ENCODE results near the gene AFAP1.

Gene AFAP1

GRCh38 chr4:7842384-7843279, 97.0 kb downstream of the AFAP1 start:
- no peak for DNase-seq (ENCODE audit: low read depth in 2 of 2)

DNA sequence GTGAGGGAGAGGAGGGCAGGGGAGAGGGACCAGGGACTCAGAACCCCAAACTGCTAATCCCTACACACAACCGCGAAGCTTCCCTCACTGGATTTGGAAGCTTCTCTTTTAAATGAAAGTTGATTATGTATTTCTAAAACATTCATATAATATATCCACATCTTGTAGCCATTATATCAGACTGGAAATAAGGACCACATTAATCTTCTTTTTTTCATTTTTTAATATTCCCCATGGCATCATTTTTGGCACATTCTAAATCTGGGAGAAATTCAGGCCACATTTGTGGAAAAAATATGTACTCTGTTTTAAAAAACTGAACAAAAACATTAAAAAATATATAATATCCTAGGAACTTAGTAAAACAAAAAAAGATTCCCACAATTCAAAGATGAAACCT, 97.8 kb downstream of the AFAP1 start:
- no peak for DNase-seq (ENCODE audit: low read depth in 2 of 2)

DNA sequence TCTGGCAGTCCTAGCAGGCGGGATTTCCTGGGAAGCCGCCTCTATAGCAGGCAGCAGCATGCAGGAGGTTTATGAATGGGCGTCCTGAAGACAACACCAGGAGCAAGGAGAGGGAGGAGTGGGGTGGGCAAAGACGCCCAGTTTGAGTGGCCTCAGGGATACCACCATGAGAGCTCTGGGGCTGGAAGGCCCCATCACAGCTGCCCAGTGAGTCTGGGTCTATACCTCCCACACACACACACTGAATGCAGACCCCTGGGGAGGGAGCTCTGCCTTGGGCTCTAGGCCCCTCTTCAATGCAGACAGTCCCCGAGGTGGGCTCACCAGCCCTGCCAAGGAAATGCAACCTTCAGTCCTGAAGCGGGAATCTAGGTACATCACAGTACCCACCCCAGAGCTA, 98.6 kb downstream of the AFAP1 start:
- DNase-seq (ENCODE audit: low read depth in 2 of 2), result no peak

GRCh38 chr4:7839856-7840255, 99.8 kb downstream of the AFAP1 start:
- DNase-seq (ENCODE audit: low read depth in 2 of 2), result no peak

DNA sequence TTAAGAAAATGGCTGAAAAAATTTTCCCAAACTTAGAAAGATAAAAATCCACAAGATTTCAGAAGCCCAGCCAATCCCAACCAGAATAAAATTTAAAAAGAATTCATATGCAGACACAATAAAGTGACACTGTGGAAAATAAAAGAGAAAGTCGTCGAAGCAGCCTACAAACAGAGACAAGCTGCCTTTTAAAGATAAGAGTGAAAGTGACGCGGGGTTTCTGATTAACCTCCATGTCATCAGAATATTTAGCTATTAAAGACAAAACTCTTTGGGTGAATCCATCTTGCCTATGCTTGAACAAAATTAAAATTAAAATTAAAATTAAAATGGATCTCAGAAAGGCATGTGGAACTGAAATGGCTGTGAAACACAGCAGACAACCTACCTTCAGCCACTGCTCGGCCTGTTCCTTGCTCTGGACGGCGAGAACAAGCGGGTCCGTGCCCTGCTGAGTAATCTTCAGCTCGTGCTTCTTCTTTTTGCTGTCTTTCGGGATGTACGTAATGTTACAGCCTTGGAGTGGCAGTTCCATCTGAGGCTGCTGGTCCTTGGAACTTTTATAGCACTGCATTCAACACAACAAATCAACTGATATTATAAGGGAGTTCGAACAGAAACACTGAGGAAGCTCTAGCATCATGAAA, 101.4 kb downstream of the AFAP1 start:
- DNase-seq (ENCODE audit: low read depth in 2 of 2), result no peak

DNA sequence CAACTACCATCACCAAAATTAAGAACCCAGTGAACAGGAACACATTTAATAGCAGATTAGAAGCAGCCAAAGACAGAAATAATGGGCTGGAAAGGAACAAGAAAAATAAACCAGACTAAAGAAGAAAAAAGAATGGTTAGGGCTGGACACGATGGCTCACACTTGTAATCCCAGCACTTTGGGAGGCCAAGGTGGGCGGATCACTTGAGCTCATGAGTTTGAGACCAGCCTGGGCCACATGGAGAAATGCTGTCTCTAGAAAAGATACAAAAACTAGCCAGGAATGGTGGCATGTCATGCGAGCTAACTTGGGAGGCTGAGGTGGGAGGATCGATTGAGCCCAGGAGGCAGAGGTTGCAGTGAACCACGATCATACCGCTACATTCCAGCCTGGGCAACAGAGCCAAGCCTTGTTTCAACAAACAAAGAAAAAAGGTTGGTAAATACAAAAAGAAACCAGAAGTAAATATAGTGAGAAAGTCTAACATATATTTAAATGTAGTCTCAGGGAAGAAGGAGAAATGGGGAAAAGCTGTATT, 102.0 kb downstream of the AFAP1 start:
- no peak for DNase-seq (ENCODE audit: low read depth in 2 of 2)

DNA sequence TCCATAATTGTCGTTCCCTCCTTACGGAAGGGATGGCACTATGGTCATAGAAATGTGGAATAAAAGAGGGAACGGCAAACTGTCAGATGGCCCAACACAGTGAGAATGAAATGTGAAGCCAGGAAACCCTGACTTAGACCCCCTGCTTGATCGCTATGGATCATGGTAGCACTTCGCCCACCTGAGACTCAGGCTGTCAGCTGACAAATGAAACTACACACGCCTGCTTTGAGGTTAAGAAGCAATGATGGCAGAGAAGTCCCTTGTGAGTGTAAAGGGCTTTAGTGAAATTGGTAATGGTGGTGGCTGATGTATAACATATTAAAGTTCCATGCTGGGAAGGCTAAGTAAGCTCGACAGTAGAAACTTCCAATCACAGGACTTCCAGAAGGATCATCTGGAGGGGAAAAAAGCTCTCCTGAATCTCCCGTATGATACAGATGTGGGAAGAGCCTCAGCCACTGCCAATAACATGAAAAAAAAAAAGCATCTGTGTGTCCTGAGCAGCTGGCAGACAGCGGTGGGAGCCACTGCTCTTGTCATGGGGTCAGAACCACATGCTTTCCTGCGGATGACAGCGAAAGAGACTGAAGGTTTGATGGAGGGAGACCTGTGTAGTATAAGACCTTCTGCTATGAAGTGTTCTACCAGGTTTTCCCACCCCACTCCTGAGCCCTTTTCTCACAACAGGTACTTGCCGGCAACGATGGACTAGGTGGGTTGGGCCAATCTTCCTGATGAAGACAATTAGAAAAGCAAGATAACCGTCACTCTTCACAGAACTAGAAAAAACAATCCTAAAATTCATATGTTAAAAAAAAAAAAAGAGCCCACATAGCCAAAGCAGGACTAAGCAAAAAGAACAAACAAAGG, 107.6 kb downstream of the AFAP1 start:
- DNase-seq (ENCODE audit: low read depth in 2 of 2), result no peak

GRCh38 chr4:7831330-7831729, 108.3 kb downstream of the AFAP1 start:
- DNase-seq (ENCODE audit: low read depth in 2 of 2), result peak in 1 of 2 donors; percentile 35

- DNase-seq (ENCODE audit: low read depth in 2 of 2), result no peak
Observed at GRCh38 chr4:7830747-7831146, 108.9 kb downstream of the AFAP1 start.

DNA sequence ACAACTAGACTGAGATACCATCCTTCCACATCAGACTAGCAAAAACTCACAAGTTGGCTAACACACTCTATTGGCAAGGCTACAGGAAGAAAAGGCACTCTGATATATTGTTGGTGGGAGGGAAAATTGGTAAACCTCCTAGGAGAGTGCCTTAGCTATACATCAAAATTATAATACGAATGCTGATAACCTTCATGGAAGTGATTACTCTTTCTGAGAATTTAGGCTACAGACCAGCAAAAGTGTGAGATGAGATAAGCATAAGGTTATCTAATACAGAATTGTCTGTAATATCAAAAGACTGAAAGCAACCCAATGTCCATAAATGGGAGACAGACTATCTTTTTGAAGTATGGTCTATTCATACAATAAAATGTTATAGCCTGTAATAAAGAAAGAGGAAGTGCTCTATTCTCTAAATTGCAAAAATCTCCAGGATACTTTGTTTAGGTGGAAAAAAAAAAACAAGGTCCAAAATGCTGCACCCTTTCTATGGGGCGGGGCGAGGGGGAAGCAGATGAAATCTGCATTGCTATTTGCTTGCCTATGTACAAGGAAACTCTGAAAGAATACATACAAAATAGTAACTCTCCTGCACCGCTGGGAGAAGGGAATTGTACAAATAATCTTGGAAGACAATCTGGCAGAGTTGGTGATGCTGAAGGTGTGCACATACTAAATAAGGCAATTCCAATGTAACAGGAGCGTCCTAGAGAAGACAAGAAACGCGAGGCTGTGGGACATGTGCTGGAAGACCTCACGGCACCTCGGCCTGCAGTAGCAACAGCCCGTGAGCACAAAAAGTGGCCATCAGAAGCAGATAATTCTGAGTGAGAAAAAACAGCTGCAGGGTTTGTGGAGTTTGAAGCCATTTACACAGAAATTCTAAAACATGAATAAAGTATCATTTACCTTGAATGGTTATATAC, 109.7 kb downstream of the AFAP1 start:
- no peak for DNase-seq (ENCODE audit: low read depth in 2 of 2)

DNA sequence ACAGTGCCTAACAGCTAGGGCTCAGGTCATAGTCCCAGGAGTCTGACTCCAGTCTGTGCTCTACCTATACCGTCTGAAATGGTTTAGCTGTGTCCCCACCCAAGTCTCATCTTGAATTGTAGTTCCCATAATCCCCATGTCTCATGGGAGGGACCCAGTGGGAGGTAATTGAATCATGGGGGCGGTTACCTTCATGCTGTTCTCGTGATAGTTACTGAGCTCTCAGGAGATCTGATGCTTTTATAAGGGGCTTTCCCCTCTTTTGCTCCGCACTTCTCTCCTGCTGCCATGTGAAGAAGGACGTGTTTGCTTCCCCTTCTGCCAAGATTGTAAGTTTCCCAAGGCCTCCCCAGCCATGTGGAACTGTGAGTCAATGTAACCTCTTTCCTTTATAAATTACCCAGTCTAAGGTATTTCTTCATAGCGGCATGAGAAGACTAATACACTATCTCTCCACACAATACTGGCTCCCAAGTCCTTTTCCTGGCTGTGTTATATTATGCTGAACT, 110.8 kb downstream of the AFAP1 start:
- no peak for DNase-seq (ENCODE audit: low read depth in 2 of 2)

DNA sequence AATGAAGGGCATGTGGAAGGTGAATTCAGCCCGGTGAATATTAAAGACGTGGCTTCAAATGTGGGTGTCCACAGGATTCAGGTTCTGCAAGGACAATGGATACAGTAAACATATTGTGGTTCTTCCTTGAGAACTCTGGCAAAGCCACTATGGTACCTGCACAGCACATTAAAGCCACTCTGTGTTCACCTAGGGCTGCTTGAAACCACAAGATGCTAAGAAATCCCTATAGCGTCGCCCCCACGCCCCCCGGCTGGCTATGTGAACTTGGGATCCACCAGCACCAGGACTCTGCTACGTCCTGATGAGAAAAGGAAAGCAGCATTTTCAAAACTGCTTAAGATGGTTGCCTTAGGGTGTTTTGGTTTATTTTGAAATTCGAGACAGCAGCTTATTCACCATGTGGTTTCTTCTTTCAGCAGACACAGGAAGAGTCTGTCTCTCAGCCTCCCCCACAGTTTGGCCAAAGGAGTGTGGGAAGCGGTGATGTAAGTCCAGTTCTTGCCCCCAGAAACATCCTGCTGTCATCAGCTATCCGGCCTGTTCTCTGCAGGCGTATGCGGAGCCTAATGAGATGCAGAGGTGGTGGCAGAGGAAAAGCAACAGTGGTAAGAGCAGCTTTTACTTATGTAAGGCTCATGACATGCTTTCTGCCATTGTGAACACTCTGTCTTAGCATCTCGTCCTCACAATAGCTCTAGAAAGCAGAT, 111.5 kb downstream of the AFAP1 start:
- peak; percentile 49 to 55 for DNase-seq (ENCODE audit: low read depth in 2 of 2)

- DNase-seq (ENCODE audit: low read depth in 2 of 2), result no peak
Observed at GRCh38 chr4:7827566-7827965, 112.1 kb downstream of the AFAP1 start.

DNA sequence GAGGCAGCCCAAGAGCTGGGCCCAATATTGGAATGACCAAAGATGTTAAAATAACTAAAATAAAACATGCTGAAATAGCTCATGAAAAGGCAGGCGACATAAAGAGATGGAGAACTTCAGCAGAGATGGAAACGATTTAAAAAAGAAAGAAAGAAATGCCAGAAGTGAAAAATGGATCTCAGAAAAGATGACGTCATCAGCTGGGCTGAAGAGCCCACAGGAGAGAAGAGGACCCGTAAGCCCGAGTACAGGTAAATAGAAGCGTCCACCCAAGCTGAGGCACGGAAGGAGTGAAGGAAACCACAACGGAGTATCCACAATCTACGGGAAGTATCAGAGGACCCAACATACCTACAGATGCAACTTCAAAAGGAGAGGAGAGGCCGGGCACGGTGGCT, 112.8 kb downstream of the AFAP1 start:
- DNase-seq (ENCODE audit: low read depth in 2 of 2), result no peak

DNA sequence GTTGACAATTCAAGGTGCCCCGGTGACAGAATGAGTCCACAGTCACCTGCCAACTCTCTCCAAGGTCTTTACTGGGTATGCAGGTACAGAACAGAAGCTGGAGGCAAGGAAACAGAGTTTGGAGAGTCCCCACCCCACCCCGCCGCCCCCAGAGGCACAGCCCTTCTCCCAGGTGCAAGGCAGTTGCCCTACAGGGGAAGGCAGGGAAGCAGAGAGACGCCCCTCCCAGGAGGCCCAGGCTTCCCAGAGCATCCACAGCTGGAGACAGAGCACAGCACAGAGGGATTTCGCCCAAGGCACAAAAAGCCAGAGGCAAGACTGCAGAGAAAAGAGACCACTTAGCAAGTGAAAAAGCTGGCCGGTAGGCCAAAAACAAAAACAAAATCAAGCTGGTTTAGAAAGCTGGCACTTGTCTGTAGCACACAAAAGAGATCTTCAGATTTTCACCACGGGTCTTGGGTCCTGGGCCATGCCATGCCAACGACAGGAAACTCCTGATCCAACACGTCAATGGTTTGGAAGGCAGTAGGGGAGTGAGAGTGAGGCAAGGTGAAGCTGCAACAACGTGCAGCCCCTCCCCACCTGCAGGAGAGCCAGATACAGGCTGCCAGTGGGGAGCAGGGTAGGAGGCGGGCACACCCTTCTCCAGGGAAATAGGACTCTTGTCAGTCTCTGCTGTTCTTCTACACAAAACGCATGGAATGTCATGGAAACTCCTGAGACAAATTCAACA, 113.3 kb downstream of the AFAP1 start:
- DNase-seq (ENCODE audit: low read depth in 2 of 2), result no peak

DNA sequence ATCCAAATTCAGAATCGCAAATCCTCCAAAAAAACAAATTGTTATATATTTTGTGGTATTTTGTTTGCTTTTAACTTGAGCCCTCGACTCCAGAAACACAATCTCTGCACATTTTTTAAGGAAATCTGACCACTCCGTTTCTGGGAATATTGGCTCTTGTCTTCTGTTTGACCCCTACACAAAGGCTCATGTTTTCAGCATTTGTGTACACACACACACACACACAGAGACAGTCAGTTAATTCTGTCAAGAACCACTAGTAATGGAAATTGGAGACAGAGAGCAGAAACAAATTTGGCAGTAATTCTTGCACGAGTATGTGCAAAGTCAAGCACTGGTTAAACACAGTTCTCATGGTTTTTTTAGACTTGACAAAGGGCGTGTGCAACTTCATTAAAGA, 115.4 kb downstream of the AFAP1 start:
- no peak for DNase-seq (ENCODE audit: low read depth in 2 of 2)

- DNase-seq (ENCODE audit: low read depth in 2 of 2), result no peak
Observed at GRCh38 chr4:7823416-7823824, 116.2 kb downstream of the AFAP1 start.

GRCh38 chr4:7822877-7823276, 116.8 kb downstream of the AFAP1 start:
- DNase-seq (ENCODE audit: low read depth in 2 of 2), result no peak

GRCh38 chr4:7822137-7822505, 117.5 kb downstream of the AFAP1 start:
- DNase-seq (ENCODE audit: low read depth in 2 of 2), result no peak

Measured in stimulated activated CD8-positive, alpha-beta memory T cell treated with anti-CD3 and anti-CD28 coated beads, Interleukin-15, amount 100 ng/mL, for 48 hours (primary cell).